IPS-15b (cell line): ENCODE measurements around the gene PLOD3.

Experiments
- H3K27me3 ChIP-seq: one replicate; pipeline ENCODE4 v1.6.1; 2013; ENCODE audit warnings: low read length; ENCODE audit not compliant: control insufficient read depth, insufficient read depth
- H3K36me3 ChIP-seq: one replicate; pipeline ENCODE4 v1.6.1; 2013; ENCODE audit warnings: low read length; ENCODE audit not compliant: control insufficient read depth, insufficient read depth
- H3K4me1 ChIP-seq: one replicate; pipeline ENCODE4 v1.6.1; 2013; ENCODE audit warnings: mild to moderate bottlenecking, low read length; ENCODE audit not compliant: control insufficient read depth, insufficient read depth
- H3K4me3 ChIP-seq: one replicate; pipeline ENCODE4 v1.5.1; 2013; ENCODE audit warnings: low read depth, low read length
- H3K9ac ChIP-seq: one replicate; pipeline ENCODE4 v1.6.1; 2013; ENCODE audit warnings: low read depth, mild to moderate bottlenecking, low read length
- H3K9me3 ChIP-seq: one replicate; pipeline ENCODE4 v1.6.1; 2013; ENCODE audit warnings: mild to moderate bottlenecking, low read length; ENCODE audit not compliant: control insufficient read depth, insufficient read depth

PLOD3 gene

GRCh38 chr7:101218236-101219125, 1.1 kb upstream of the PLOD3 start:
- Histone ChIP-seq H3K4me1 (no peaks in the 10 kb centered on the region), H3K9ac (peak overlapping the region; percentile 60), H3K4me3 (peak overlapping the region; percentile 98), H3K27me3 (no peaks in the 10 kb centered on the region), H3K9me3 (no peaks in the 10 kb centered on the region), H3K36me3 (peaks cover 7% of the 10 kb centered on the region)

DNA sequence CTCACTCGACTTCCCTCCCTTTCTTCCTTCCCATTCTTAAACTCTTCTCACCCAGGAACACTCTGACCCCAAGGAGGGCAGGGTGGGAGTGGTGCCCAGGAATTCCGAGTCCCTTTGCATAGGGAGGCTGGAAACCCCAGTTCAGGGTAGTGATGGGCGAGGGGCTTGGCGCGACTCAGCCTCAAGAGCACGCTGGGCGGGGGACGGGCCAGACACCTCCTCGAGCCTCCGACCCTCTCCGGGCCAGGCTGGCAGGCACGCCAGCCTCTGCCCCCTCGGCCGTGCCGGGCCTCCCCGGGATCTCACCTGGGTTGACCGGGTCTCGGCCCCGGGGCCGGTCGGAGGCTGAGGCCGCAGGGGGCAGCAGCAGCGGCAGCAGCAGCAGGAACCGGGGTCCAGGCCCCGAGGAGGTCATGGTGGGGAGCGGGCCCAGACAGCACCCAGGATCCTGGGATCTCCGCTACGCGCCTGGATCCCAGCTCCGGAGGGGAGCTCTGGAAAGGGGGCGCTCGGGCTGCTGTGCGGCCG, 457 bp downstream of the PLOD3 start:
- H3K27me3 ChIP-seq = no peaks in the 10 kb centered on the region
- peaks cover 3% of the 10 kb centered on the region for H3K36me3 ChIP-seq
- H3K9me3 ChIP-seq = no peaks in the 10 kb centered on the region
- H3K4me3 ChIP-seq = peak overlapping the region; percentile 98
- no peaks in the 10 kb centered on the region for H3K4me1 ChIP-seq
- no peak overlapping the region for H3K9ac ChIP-seq

DNA sequence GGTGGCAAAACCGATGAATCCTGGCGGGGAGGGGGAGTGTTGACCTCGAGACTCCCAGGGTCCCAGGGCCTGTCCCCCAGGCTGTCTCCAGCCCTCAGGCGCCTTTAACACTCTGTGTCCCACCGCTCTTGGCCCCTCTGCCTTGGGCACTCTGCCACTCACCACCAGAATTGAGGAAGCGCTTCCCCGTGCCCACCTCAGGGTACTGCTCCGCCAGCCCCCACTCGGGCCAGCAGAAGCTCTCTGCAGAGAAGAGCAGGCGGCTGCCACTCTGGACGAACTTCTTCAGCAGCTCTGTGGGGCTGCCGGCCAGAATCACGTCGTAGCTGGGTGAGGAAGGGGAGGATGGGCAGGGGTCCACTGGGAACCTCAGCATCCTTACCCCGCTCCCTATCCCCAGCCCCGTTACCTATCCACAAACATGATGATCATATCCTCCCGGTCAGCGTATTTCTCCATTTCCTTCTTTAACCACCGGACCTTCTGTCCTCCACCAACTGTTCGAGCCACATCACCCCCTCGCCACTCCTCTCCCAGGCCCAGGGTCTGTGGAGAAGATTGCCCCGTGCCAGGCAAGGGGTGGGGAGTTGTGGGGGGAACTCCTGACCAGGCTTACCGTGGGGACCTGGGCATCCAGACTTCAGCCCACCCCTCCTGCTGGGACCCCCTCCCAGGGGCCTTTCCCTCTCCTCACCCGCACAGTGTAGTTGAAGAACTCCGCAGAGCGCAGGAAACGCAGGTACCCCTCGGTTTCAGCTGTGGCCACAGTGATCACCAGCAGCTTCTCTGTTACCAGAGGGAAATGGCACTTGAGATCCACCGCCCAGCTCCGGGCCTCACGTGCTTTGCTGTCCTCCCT, 1.2 kb downstream of the PLOD3 start:
- no peaks in the 10 kb centered on the region for H3K9me3 ChIP-seq
- H3K4me1 ChIP-seq = no peaks in the 10 kb centered on the region
- no peaks in the 10 kb centered on the region for H3K27me3 ChIP-seq
- H3K9ac ChIP-seq = peak overlapping the region; percentile 60
- H3K36me3 ChIP-seq = peaks cover 10% of the 10 kb centered on the region
- peak overlapping the region; percentile 98 for H3K4me3 ChIP-seq

DNA sequence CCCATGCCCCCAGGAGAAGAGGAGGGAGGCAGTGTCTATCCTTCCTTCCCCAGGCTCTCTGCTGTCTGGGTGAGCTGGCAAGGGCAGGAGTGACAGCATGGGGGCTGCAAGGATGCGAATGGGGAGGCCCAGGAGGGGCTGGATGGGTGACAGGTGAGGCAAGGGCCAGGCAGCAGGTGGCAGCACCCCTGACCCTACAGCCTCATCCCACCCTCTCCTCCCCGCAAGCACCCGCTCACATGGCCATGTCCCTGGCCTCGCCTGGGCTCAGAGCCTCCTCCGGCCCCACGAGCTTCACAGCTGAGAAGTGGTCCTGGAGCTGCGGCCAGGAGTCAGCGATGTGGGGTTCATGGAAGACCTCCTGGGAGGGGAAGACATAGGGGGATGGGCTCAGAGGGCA, 5.4 kb downstream of the PLOD3 start:
- Histone ChIP-seq H3K9ac (no peak overlapping the region), H3K9me3 (no peaks in the 10 kb centered on the region), H3K36me3 (peaks cover 27% of the 10 kb centered on the region), H3K27me3 (no peaks in the 10 kb centered on the region), H3K4me1 (no peaks in the 10 kb centered on the region), H3K4me3 (no peak overlapping the region)

DNA sequence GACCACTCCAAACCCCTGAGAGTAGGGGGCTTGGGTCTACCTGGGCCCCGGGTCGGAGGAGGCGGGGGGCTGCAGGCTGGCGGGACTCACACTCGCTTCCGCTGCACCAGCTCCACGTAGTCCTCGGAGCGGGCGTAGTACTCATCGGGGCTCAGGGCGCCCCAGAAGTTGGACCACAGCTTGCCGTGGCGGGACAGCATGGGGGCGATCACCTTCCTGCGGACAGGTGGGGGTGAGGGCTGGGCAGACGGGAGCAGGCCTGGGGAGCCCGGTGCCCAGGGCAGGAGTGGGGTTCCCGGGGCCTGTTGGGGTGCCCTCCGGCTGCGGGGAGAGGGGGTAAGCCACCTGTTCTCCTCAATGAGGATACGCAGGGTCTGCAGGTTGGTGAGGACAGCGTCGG, 5.9 kb downstream of the PLOD3 start:
- Histone ChIP-seq H3K4me3 (no peak overlapping the region), H3K4me1 (no peaks in the 10 kb centered on the region), H3K9ac (no peak overlapping the region), H3K36me3 (peaks cover 28% of the 10 kb centered on the region), H3K9me3 (no peaks in the 10 kb centered on the region), H3K27me3 (no peaks in the 10 kb centered on the region)

- Histone ChIP-seq H3K9me3 (no peaks in the 10 kb centered on the region), H3K4me3 (no peak overlapping the region), H3K9ac (no peak overlapping the region), H3K4me1 (no peaks in the 10 kb centered on the region), H3K27me3 (no peaks in the 10 kb centered on the region), H3K36me3 (peaks cover 34% of the 10 kb centered on the region)
Measured at GRCh38 chr7:101210143-101210542, 7.2 kb downstream of the PLOD3 start.

GRCh38 chr7:101208794-101209193, 8.6 kb downstream of the PLOD3 start:
- Histone ChIP-seq H3K4me3 (no peak overlapping the region), H3K27me3 (no peaks in the 10 kb centered on the region), H3K9me3 (no peaks in the 10 kb centered on the region), H3K4me1 (no peaks in the 10 kb centered on the region), H3K36me3 (peaks cover 34% of the 10 kb centered on the region), H3K9ac (no peak overlapping the region)

- Histone ChIP-seq H3K9ac (no peak overlapping the region), H3K36me3 (peaks cover 34% of the 10 kb centered on the region), H3K4me3 (no peak overlapping the region), H3K4me1 (no peaks in the 10 kb centered on the region), H3K27me3 (peaks cover 5% of the 10 kb centered on the region), H3K9me3 (no peaks in the 10 kb centered on the region)
Measured at GRCh38 chr7:101207459-101207858, 9.9 kb downstream of the PLOD3 start.

GRCh38 chr7:101206665-101207042, 10.7 kb downstream of the PLOD3 start:
- Histone ChIP-seq H3K4me3 (no peak overlapping the region), H3K36me3 (peaks cover 28% of the 10 kb centered on the region), H3K4me1 (no peaks in the 10 kb centered on the region), H3K27me3 (peaks cover 8% of the 10 kb centered on the region), H3K9ac (no peak overlapping the region), H3K9me3 (no peaks in the 10 kb centered on the region)

GRCh38 chr7:101205901-101206664, 11.3 kb downstream of the PLOD3 start:
- no peak overlapping the region for H3K4me3 ChIP-seq
- no peaks in the 10 kb centered on the region for H3K9me3 ChIP-seq
- H3K36me3 ChIP-seq = peaks cover 23% of the 10 kb centered on the region
- H3K27me3 ChIP-seq = peaks cover 8% of the 10 kb centered on the region
- H3K9ac ChIP-seq = no peak overlapping the region
- H3K4me1 ChIP-seq = no peaks in the 10 kb centered on the region
